ENCODE results near the gene BCL2L2. TPM values are rescaled to one million over a fixed set of nuclear protein-coding genes. Genes with fewer than 3 reads are reported as not detected.

Gene BCL2L2
- total and polyA plus RNA-seq, 12 donors: 16.8 to 44.9 (median 36.4) TPM

DNA sequence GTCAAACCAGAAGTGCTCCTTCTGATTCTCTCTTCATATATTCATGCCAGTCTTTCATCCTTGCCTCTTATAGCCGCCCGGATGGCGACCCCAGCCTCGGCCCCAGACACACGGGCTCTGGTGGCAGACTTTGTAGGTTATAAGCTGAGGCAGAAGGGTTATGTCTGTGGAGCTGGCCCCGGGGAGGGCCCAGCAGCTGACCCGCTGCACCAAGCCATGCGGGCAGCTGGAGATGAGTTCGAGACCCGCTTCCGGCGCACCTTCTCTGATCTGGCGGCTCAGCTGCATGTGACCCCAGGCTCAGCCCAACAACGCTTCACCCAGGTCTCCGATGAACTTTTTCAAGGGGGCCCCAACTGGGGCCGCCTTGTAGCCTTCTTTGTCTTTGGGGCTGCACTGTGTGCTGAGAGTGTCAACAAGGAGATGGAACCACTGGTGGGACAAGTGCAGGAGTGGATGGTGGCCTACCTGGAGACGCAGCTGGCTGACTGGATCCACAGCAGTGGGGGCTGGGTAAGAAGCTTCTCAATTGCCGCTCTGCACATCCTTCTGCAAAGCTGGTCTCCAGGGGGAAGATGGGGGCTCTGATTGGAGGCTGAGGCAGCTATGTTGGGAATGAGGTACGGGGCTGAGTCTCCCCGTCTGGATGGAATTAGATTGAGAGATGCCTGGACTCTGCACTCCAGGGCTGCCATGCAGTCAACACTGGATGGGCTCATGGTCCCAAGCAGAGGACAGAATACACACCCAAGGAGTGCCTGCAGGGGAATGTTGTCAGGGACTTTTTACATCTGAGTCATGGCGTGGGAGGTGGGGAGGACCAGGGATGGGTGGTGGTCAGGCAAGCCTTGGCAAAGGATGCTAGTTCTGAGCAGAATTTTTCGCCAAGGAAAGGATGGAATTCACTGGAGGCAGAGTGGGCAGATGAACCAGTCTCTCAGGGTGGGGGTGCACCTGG, 1.3 kb downstream of the BCL2L2 start:
- DNase-seq: no peak
- H3K9me3 ChIP-seq: no peaks in the 10 kb centered on the region
- TF ChIP-seq, protein P1, sequence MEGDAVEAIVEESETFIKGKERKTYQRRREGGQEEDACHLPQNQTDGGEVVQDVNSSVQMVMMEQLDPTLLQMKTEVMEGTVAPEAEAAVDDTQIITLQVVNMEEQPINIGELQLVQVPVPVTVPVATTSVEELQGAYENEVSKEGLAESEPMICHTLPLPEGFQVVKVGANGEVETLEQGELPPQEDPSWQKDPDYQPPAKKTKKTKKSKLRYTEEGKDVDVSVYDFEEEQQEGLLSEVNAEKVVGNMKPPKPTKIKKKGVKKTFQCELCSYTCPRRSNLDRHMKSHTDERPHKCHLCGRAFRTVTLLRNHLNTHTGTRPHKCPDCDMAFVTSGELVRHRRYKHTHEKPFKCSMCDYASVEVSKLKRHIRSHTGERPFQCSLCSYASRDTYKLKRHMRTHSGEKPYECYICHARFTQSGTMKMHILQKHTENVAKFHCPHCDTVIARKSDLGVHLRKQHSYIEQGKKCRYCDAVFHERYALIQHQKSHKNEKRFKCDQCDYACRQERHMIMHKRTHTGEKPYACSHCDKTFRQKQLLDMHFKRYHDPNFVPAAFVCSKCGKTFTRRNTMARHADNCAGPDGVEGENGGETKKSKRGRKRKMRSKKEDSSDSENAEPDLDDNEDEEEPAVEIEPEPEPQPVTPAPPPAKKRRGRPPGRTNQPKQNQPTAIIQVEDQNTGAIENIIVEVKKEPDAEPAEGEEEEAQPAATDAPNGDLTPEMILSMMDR (IDR thresholded peaks at IDR 0.05): no peak
- intact Hi-C loops (cut with DNase I): loop anchor here in 3 of 10 donors (2.0 to 10.0 kb wide), 4 partner anchors 13 to 837 kb away; partner anchors contain the start of genes PABPN1 (in 2 of the 3), EMC9 (in 1 of the 3), NGDN (in 1 of the 3) and PSME2 (in 1 of the 3)
- no peak for ATAC-seq
- H3K27me3 ChIP-seq: no peaks in the 10 kb centered on the region
- peaks cover 0 to 51% (median 8%) of the 10 kb centered on the region in 9 donors for H3K36me3 ChIP-seq
- H3K27ac ChIP-seq: peak overlapping the region in 6 of 10 donors; percentile 83 to 92 (median 91)
- peaks cover 13 to 35% (median 30%) of the 10 kb centered on the region in 9 donors for H3K4me1 ChIP-seq
- H3K4me3 ChIP-seq: peak overlapping the region in 8 of 10 donors; percentile 39 to 85 (median 72)
- 88 to 91% methylated on average over 22 of the region's 22 CpGs for WGBS, 2 donors

DNA sequence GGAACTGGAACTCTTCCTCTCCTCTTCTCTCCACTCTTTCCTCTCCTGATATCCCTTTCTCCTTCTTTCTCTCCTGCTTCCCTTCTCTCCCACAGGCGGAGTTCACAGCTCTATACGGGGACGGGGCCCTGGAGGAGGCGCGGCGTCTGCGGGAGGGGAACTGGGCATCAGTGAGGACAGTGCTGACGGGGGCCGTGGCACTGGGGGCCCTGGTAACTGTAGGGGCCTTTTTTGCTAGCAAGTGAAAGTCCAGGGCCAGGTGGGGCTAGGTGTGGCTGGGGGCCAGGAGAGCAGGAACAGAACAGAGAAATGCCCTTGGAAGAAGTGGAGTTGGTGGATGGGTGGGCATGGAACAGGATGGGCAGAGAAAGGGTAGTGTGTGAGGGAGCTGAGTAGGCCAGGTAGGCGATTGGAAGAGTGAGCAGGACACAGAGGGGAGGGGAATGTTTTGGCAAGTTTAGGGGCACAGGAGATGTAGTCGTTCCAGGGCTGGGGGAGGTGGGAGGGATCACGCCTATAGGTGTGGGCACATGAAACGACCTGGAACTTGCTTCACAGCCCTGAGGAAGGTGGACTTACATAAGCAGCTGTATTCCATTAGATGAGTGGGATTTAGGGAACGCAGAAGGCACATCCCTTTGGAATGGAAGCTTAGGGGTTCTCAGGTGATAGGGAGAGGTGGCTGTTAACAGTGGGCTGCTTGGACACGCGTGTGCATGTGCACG, 2.2 kb downstream of the BCL2L2 start:
- TF ChIP-seq, protein P1 (IDR thresholded peaks at IDR 0.05): no peak
- no peak for DNase-seq
- H3K27ac ChIP-seq: no peak overlapping the region

DNA sequence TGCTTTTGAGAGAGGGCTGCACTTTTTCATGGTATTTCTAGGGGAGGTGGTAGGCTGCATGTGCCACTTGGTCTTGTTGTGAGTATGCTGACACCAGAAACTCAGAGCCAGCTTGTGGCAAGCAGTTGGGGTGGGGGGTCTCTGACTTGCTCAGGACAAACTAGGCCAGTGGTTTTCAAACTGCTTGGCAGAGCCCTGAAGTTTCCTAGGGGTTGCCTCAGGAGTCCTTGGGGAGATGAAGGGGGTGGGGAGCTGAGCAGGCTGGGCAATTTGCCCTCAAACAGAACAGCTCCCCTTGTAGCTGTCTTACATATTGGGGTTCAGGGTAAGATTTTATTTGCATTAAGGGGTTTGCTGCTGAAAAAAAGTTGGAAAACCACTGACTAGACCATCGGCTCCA, 3.9 kb downstream of the BCL2L2 start:
- TF ChIP-seq, protein P1 (IDR thresholded peaks at IDR 0.05): no peak
- no peak overlapping the region for H3K27ac ChIP-seq
- peaks cover 0 to 65% (median 8%) of the 10 kb centered on the region in 9 donors for H3K36me3 ChIP-seq
- DNase-seq: no peak
- WGBS, 2 donors: 85 to 95% methylated on average over 1 of the region's 1 CpG
- peaks cover 13 to 32% (median 28%) of the 10 kb centered on the region in 9 donors for H3K4me1 ChIP-seq
- no peaks in the 10 kb centered on the region for H3K9me3 ChIP-seq
- no peaks in the 10 kb centered on the region for H3K27me3 ChIP-seq
- ATAC-seq: no peak
- H3K4me3 ChIP-seq: no peak overlapping the region
- intact Hi-C loops (cut with DNase I): no loop called here

More for the DNA sequence above, 2.2 kb downstream of the BCL2L2 start:
- Histone ChIP-seq H3K27me3 (no peaks in the 10 kb centered on the region), H3K36me3 (peaks cover 0 to 54% (median 8%) of the 10 kb centered on the region in 9 donors), H3K4me3 (no peak overlapping the region), H3K9me3 (no peaks in the 10 kb centered on the region), H3K4me1 (peaks cover 13 to 32% (median 29%) of the 10 kb centered on the region in 9 donors)
- no peak for ATAC-seq
- 86 to 87% methylated on average over 17 of the region's 17 CpGs for WGBS, 2 donors
- intact Hi-C loops (cut with DNase I): loop anchor here in 2 of 10 donors (5.0 to 10.0 kb wide), 3 partner anchors 158 to 836 kb away; partner anchors contain the start of genes EMC9 (in 1 of the 2), NGDN (in 1 of the 2), PSME2 (in 1 of the 2) and RNF31 (in 1 of the 2)

DNA sequence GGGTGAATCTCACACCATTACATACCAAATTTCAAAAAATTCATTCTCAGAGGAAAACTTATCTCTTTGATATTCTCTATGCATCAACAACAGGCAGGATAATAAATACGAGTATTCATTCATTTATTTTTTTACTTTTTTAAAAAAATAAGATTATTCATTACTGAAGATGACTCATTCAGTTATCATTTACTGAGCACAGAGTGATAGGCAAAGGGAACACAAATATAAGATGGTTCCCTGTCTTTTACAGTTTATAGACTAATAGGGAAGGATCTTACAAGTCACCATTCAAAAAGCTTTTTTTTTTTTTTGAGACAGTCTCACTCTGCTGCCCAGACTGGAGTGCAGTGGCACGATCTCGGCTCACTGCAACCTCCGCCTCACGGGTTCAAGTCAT, 9.7 kb downstream of the BCL2L2 start:
- Histone ChIP-seq H3K27me3 (no peaks in the 10 kb centered on the region), H3K4me1 (peaks cover 0 to 9% (median 3%) of the 10 kb centered on the region in 9 donors), H3K36me3 (peaks cover 0 to 48% (median 0%) of the 10 kb centered on the region in 9 donors), H3K9me3 (no peaks in the 10 kb centered on the region), H3K27ac (no peak overlapping the region), H3K4me3 (no peak overlapping the region)
- ATAC-seq: no peak
- no peak for DNase-seq
- intact Hi-C loops (cut with DNase I): no loop called here
- TF ChIP-seq, protein P1 (IDR thresholded peaks at IDR 0.05): no peak
- WGBS, 2 donors: 87 to 93% methylated on average over 5 of the region's 5 CpGs
